ENCODE data around the gene LTBP3. TPM values are rescaled to one million over a fixed set of nuclear protein-coding genes. Genes with fewer than 3 reads are reported as not detected.

The LTBP3 gene
- total RNA-seq: 20.8 and 61.8 TPM in 2 replicates

GRCh38 chr11:65558002-65558929 lies at the start of gene LTBP3:
Gene LTBP3 (minus strand): TSS chr11:65558359. CDS start chr11:65557959, 400 bp downstream.

GRCh38 chr11:65595543-65596281 lies 37.6 kb upstream of the LTBP3 start, which contains the start of gene KCNK7:
Gene KCNK7 (minus strand): TSS chr11:65595800. CDS start chr11:65595772, 28 bp downstream.

GRCh38 chr11:65575568-65576231 lies 17.5 kb upstream of the LTBP3 start, which contains the start of gene EHBP1L1:
Gene EHBP1L1 (plus strand): TSS chr11:65576053. CDS start chr11:65576303, 250 bp downstream.

GRCh38 chr11:65572356-65573051 lies 14.3 kb upstream of the LTBP3 start, which contains the start of gene FAM89B:
Gene FAM89B (plus strand): TSS chr11:65572538. CDS start chr11:65572670, 132 bp downstream.

GRCh38 chr11:65569973-65570918 lies 12.1 kb upstream of the LTBP3 start, which contains the start of gene ZNRD2:
Gene ZNRD2 (plus strand): TSS chr11:65570477. CDS start chr11:65570492, 15 bp downstream.

GRCh38 chr11:65524741-65525545 lies 33.2 kb downstream of the LTBP3 start, which contains the start of gene SCYL1:
Gene SCYL1 (plus strand): TSS chr11:65525083. CDS start chr11:65525154, 71 bp downstream.

GRCh38 chr11:65498977-65499712 lies 59.0 kb downstream of the LTBP3 start, which contains the start of gene MALAT1:
Gene MALAT1 (plus strand): TSS chr11:65499045.

Other genes starting within 250 kb of the LTBP3 start
- 3.8 and 6.0 TPM in 2 replicates for gene CDC42EP2, start 243.5 kb downstream of the LTBP3 start, total RNA-seq
- 22.9 and 35.4 TPM in 2 replicates for gene DPF2, start 224.5 kb downstream of the LTBP3 start, total RNA-seq
- under 0.01 TPM in 2 replicates for gene TIGD3, start 203.6 kb downstream of the LTBP3 start, total RNA-seq
- 0.57 and 0.68 TPM in 2 replicates for gene SLC25A45, start 175.7 kb downstream of the LTBP3 start, total RNA-seq
- gene FRMD8, start 171.7 kb downstream of the LTBP3 start, total RNA-seq: 21.5 and 76.2 TPM in 2 replicates
- gene NEAT1, start 135.6 kb downstream of the LTBP3 start, total RNA-seq: 50.2 and 178 TPM in 2 replicates
- gene MALAT1, start 59.3 kb downstream of the LTBP3 start, total RNA-seq: 8,083 and 19,144 TPM in 2 replicates
- gene SCYL1, start 33.3 kb downstream of the LTBP3 start, total RNA-seq: 54.1 and 70.7 TPM in 2 replicates
- 44.4 and 59.1 TPM in 2 replicates for gene ZNRD2, start 12.1 kb upstream of the LTBP3 start, total RNA-seq
- 8.9 and 19.5 TPM in 2 replicates for gene FAM89B, start 14.2 kb upstream of the LTBP3 start, total RNA-seq
- 31.4 and 54.0 TPM in 2 replicates for gene EHBP1L1, start 17.7 kb upstream of the LTBP3 start, total RNA-seq
- gene KCNK7, start 37.4 kb upstream of the LTBP3 start, total RNA-seq: 0.57 and 0.68 TPM in 2 replicates
- 21.2 and 40.2 TPM in 2 replicates for gene MAP3K11, start 55.9 kb upstream of the LTBP3 start, total RNA-seq
- 10.3 and 38.1 TPM in 2 replicates for gene PCNX3, start 57.4 kb upstream of the LTBP3 start, total RNA-seq
- gene SIPA1, start 79.7 kb upstream of the LTBP3 start, total RNA-seq: 15.8 and 19.1 TPM in 2 replicates
- 15.0 and 24.8 TPM in 2 replicates for gene RELA, start 104.6 kb upstream of the LTBP3 start, total RNA-seq
- gene KAT5, start 153.9 kb upstream of the LTBP3 start, total RNA-seq: 28.7 and 30.3 TPM in 2 replicates
- gene RNASEH2C, start 162.4 kb upstream of the LTBP3 start, total RNA-seq: 9.0 and 11.6 TPM in 2 replicates
- 10.6 and 20.7 TPM in 2 replicates for gene AP5B1, start 222.6 kb upstream of the LTBP3 start, total RNA-seq
- 19.0 and 22.2 TPM in 2 replicates for gene OVOL1, start 228.7 kb upstream of the LTBP3 start, total RNA-seq

Measured in nasal cavity respiratory epithelium epithelial cell of viscerocranial mucosa (primary cell).